Non-pigmented ciliary epithelial cell (primary cell): ENCODE data around the gene JUN.
A peak's percentile ranks its signal among the peaks of the same experiment; 100 is the strongest.

ENCODE experiments used
- DNase-seq: peaks from one replicate; pipeline ENCODE4 v3.0.0-alpha.2; 2010; ENCODE audit warnings: low read depth

JUN gene

GRCh38 chr1:58783090-58783992 lies 506 bp downstream of the JUN start:
- DNase-seq, result no peak

GRCh38 chr1:58782178-58783089 lies 1.4 kb downstream of the JUN start:
- DNase-seq, result no peak

GRCh38 chr1:58781541-58782177 lies 2.2 kb downstream of the JUN start:
- DNase-seq, result no peak

GRCh38 chr1:58780836-58781452 lies 2.9 kb downstream of the JUN start:
- no peak for DNase-seq

- DNase-seq, result no peak
Observed at GRCh38 chr1:58780411-58780810, 3.4 kb downstream of the JUN start.

- DNase-seq, result no peak
Observed at GRCh38 chr1:58779801-58780382, 4.0 kb downstream of the JUN start.

- DNase-seq, result no peak
Observed at GRCh38 chr1:58779059-58779754, 4.6 kb downstream of the JUN start.

GRCh38 chr1:58778385-58779000 lies 5.4 kb downstream of the JUN start:
- DNase-seq, result no peak

- no peak for DNase-seq
Observed at GRCh38 chr1:58774027-58774426, 9.8 kb downstream of the JUN start.

GRCh38 chr1:58773406-58773840 lies 10.4 kb downstream of the JUN start:
- DNase-seq, result no peak

- DNase-seq, result no peak
Observed at GRCh38 chr1:58769809-58770320, 14.0 kb downstream of the JUN start.

GRCh38 chr1:58768971-58769808 lies 14.7 kb downstream of the JUN start:
- no peak for DNase-seq

GRCh38 chr1:58768191-58768731 lies 15.6 kb downstream of the JUN start:
- no peak for DNase-seq

GRCh38 chr1:58767143-58767542 lies 16.7 kb downstream of the JUN start:
- no peak for DNase-seq

GRCh38 chr1:58765441-58765840 lies 18.4 kb downstream of the JUN start:
- no peak for DNase-seq

GRCh38 chr1:58765006-58765405 lies 18.8 kb downstream of the JUN start:
- DNase-seq, result no peak

GRCh38 chr1:58764294-58764978 lies 19.4 kb downstream of the JUN start:
- peak; percentile 80 for DNase-seq

GRCh38 chr1:58763214-58763613 lies 20.6 kb downstream of the JUN start:
- DNase-seq, result no peak
